Measurements from ENCODE around the gene KHDRBS2.

- no peak for TF ChIP-seq CTCF (conservative IDR thresholded peaks at IDR 0.05; ENCODE audit: low read depth, low read length)
- no peak for TF ChIP-seq EZH2 (IDR thresholded peaks at IDR 0.05; ENCODE audit: borderline replicate concordance, low read depth, low read length, poor library complexity, severe bottlenecking)
Measured at GRCh38 chr6:61977099-61977498, 308.9 kb downstream of the KHDRBS2 start.
